ENCODE measurements around the gene NEUROG3.
A peak's percentile ranks its signal among the peaks of the same experiment; 100 is the strongest.
"Not testable (repeated sequence)": the region's sequence is repeated elsewhere in the genome, so short reads cannot be mapped to it uniquely, and the experiment has no call there.

The NEUROG3 gene

DNA sequence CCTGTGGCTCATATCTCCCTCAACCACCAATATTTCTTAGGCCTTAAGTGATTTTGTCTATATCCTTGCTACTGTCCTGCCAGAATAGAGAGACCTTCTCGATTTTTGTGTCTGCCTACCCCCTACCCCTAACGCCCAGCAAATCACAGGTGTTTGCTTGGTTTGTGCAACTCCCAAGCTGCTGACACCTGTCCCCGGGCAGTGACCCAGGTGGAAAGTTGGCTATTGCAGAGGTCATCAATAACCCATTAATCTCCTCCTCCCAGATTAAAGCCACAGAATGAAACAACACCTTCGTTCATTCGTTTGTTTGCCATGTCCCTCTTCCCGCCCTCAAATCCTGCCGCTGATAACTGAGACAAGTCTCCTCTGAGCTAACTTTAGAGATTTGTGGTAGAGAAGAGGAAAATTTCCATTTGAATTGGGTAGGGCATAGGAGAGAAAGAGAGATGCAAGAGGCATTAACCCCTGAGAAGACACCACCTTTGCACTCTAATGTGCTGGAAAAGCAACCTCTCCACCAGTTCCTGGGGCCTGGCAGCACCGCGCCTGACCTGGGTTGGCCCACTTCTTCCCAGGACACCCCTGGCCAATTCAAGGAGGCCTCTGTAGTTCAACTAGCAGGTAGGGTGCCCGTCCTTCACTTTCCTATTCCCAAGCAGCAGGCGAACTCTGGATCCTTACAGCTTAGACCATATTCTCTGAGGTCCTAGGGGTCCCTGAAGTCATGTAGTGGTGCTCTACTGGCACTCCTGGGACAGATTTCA lies 3.0 kb downstream of the NEUROG3 start:
- DNase-seq = no peak

DNA sequence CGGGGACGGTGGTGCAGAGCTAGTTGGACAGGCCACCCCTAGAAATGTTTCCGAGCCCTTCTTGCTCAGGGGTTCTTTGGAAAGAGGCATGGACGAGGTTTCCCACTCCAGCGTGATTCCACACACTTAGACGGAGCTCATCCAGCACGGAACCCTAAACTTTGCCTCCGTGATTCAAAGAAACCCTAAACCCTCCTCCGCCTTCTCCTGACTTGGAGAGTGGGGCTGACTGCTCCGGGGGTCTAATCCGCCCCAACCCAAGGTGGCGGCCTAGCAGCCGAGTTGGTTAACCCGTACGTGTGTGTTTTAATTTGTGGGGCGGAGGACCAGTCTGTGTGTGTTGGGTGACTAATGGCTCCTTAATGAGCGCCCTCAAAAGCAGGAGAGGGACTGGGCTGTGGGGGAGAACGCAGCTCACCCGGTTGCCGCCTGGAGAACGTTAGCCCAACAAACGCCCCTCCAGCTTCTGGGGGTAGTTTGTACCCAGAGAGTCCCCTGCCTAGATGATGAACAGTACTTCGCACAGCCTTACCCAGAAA lies 3.8 kb downstream of the NEUROG3 start:
- no peak for DNase-seq

- no peak for DNase-seq
Measured at GRCh38 chr10:69568472-69569395, 4.5 kb downstream of the NEUROG3 start.

- peak; percentile 23 for DNase-seq
Measured at GRCh38 chr10:69567920-69568319, 5.3 kb downstream of the NEUROG3 start.

DNA sequence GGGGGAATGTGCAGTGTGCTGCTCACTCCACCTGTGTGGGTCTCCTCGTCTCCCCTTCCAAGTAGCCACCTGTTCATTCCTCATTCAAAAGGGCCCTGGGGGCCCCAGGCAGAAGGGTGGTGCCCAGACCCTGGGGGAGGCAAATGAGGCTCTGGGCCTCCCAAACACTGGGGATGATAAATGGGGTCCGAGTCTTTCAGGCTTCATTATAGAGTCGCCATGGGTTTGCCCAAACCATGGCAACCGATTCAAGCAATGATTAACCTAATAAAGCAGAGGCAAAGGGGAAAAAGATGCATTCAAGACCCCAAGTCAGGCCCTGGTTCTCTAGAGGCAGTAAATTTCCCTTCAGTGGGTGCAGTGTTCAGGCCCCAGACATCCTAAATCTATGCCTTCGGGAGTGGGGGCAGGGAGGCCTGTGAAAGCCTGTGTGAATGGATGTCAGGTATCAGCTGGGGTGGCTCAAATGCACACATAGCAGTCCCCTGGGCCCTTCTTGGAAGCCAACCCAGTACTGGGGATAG lies 10.4 kb downstream of the NEUROG3 start:
- no peak for DNase-seq

DNA sequence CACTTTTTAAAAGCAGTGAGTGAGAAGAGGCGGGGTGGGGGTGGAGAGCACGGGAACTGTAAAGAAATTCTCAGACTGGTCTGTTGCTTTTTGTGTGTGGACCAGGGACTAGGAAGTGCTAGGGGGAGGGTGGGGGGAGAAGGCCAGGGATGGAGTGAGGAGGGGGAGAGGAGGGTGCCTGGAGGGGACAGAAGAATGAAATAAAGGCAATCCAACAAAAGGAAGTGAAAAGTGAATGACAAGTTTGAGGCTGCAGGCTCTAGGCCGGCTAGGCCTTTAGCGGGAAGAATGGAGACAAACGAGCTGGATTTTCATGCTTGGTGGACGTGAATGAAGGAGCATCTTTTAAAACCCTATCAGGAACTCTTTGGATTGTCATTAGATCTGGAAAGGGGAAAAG lies 13.7 kb downstream of the NEUROG3 start:
- no peak for DNase-seq

- peak; percentile 8 for DNase-seq
Measured at GRCh38 chr10:69558559-69558958, 14.7 kb downstream of the NEUROG3 start.

DNA sequence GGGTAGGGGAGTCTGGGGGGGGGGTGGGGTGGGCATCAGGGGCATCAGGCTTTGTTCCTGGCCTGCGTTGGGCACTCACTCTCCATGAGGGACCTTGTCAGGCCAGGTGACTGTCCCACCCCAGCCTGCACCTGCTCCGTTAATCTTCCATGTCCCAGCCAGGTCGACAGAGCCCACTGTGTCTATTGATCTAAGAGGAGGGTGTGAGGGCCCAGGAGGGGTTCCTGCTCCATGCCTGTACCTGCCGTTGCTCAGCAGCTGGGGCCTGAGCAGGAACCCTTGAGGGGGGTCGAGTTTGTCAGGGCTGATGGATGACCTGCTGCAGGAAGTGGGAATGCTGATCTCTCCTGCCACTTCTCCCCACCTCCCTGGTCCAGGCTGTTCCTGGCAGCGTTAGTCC lies 18.6 kb downstream of the NEUROG3 start:
- no peak for DNase-seq

- no peak for DNase-seq
Measured at GRCh38 chr10:69553328-69553727, 19.9 kb downstream of the NEUROG3 start.

DNA sequence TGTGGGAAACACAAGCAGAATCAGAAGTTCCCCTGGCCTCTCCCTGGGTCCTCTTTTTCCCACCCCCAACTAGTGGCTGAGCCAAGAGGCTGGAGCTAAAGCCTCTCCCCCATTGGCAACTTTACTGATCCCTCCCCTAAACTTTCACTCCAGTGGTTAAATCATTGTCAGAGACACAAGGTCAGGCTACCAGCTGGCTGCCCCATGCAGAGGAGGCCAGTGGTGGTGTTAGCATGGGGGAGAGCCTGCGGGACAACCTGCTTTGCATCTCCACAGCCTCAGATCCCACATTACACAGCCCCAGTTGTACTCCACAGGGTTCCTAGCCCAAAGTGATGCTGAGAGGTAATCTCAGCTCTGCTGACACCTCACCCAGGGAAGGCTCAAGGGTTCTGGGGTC lies 21.0 kb downstream of the NEUROG3 start:
- DNase-seq = no peak

- DNase-seq = no peak
Measured at GRCh38 chr10:69549959-69550358, 23.3 kb downstream of the NEUROG3 start.

GRCh38 chr10:69541463-69541862 lies 31.8 kb downstream of the NEUROG3 start:
- DNase-seq = no peak

- no peak for DNase-seq
Measured at GRCh38 chr10:69538461-69538860, 34.8 kb downstream of the NEUROG3 start.

DNA sequence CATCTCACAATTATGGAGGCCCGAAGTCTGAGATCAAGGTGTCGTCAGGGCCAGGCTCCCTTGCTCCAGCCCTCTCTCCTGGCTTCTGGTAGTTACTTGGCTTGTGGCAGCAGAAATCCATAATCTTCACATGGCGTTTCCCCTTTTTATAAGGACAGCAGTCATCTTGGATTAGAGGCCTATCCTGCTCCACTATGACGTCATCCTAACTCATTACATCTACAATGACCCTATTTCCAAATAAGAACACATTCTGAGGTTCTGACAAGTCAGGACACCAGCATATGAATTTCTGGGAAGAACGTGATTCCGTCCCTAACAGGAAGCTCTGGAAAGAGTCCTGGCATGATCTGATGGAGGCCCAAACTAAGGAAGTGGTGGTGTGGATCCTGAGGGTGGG lies 35.8 kb downstream of the NEUROG3 start:
- no peak for DNase-seq

- DNase-seq = not testable (repeated sequence)
Measured at GRCh38 chr10:69536521-69536920, 36.7 kb downstream of the NEUROG3 start.

DNA sequence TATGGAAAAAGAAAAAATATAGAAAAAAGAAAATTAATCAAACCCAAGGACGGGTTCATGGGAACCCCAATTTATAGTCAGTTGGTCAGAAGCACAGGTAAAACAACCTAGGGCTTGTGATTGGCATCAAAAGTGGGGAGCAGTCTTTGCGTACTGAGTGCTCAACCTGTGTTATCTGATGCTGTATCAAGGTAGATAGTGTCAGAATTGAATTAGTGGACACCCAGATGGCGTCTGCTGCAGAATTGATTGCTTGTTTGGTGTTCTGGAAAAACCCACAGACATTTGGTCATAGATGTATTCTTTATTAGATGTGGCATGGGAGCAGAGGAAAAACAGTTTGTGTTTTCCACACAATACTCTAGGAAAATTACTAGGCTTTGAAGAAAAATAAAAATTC lies 39.6 kb downstream of the NEUROG3 start:
- no peak for DNase-seq

GRCh38 chr10:69527961-69528360 lies 45.3 kb downstream of the NEUROG3 start:
- no peak for DNase-seq
